ENCODE measurements around the gene ZMYND19.

ZMYND19 gene

DNA sequence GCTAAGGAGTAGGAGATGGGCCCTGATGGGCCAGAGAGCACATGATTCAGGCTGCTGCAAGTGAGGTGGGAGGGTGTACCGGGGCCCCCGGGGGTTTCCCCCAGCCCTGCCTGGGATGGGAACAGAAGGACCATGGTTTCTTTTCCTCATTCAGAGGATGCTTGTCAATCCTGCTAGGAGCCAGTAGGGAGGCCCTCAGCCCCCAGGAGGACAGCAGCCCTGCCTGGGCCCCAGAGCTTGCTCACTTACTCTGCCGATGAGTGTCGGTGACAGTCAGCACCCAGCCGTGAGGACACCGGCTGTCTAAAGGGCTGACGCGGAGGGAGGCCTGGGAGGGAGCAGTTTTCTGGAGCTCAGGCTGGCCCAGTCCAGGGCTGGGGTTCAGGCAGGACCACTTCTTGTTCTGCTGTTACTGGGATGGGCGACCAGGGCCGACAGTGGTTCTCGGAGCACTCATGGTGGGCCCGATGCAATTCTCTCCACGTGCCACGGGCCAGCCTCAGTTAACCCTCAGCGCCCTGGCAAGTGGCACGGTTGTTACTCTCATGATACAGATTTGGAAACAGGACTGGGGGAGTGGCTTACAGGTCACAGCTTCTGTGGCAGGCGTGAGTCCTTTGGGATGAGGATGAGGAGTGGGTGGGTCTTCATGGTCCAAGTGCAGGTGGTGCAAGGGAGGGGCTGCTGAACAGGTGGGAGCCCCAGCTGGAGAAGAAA, 17.0 kb upstream of the ZMYND19 start:
- Histone ChIP-seq H3K79me2 (ENCODE audit: low read length) (peaks cover 21% of the 10 kb centered on the region), H3K27ac (ENCODE audit: low read length) (no peak overlapping the region), H3K9me3 (replicated peaks; ENCODE audit: insufficient read depth, low read length) (no peaks in the 10 kb centered on the region), H3K27me3 (replicated peaks; ENCODE audit: insufficient read depth, low read length) (peaks cover 7% of the 10 kb centered on the region), H3K4me2 (ENCODE audit: low read depth, low read length) (peak overlapping the region; percentile 99; the same call in 1 of the 2 replicates), H3F3A (ENCODE audit: insufficient read depth, low read length) (peaks cover 8% of the 10 kb centered on the region; the same call in 1 of the 2 replicates), H3K9me2 (replicated peaks; ENCODE audit: insufficient read depth, low read length) (no peaks in the 10 kb centered on the region), H3K4me1 (ENCODE audit: low read length) (0 out of 2 replicates have a peak, but pooled peaks cover 4% of the 10 kb centered on the region), H2AFZ (ENCODE audit: low read length) (no peak overlapping the region), H3K4me3 (ENCODE audit: low read length) (no peak overlapping the region), H4K20me1 (ENCODE audit: insufficient read depth, low read length) (no peaks in the 10 kb centered on the region), H3K36me3 (replicated peaks; ENCODE audit: insufficient read depth, low read length) (no peaks in the 10 kb centered on the region), H3K9ac (ENCODE audit: low read length) (no peak overlapping the region)
- no peak for DNase-seq
- no peak for TF ChIP-seq EZH2phosphoT487 (IDR thresholded peaks at IDR 0.05; ENCODE audit: low read length)

DNA sequence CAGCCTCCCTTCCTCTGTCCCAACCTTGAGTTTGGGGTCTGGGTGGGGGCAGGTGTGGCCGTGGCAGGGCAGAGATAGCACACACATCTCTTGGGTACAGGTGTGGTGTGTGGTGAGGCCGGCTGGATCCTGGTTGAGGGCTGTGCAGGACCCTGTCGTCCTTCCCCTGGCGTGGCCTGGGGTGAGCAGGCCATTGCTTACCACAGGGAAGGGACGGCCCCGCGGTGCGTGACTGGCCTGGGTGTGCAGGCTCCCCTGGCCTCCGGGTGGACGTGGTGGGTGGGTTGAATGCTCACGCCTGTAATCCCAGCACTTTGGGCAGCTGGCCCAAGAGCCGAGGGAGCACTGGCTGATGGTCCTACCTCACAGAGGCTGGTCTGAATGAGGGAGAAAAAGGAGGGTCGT, 16.4 kb upstream of the ZMYND19 start:
- Histone ChIP-seq H3K4me2 (ENCODE audit: low read depth, low read length) (peak overlapping the region; percentile 99), H3K36me3 (replicated peaks; ENCODE audit: insufficient read depth, low read length) (no peaks in the 10 kb centered on the region), H3K27me3 (replicated peaks; ENCODE audit: insufficient read depth, low read length) (peaks cover 7% of the 10 kb centered on the region), H3K27ac (ENCODE audit: low read length) (no peak overlapping the region), H3K79me2 (ENCODE audit: low read length) (peaks cover 21% of the 10 kb centered on the region), H3F3A (ENCODE audit: insufficient read depth, low read length) (peaks cover 8% of the 10 kb centered on the region; the same call in 1 of the 2 replicates), H3K4me1 (ENCODE audit: low read length) (0 out of 2 replicates have a peak, but pooled peaks cover 4% of the 10 kb centered on the region), H3K9me2 (replicated peaks; ENCODE audit: insufficient read depth, low read length) (no peaks in the 10 kb centered on the region), H2AFZ (ENCODE audit: low read length) (no peak overlapping the region), H3K9ac (ENCODE audit: low read length) (peak overlapping the region; percentile 62; the same call in 1 of the 2 replicates), H4K20me1 (ENCODE audit: insufficient read depth, low read length) (no peaks in the 10 kb centered on the region), H3K4me3 (ENCODE audit: low read length) (peak overlapping the region; percentile 71), H3K9me3 (replicated peaks; ENCODE audit: insufficient read depth, low read length) (no peaks in the 10 kb centered on the region)
- TF ChIP-seq EZH2 (optimal IDR thresholded peaks at IDR 0.05; ENCODE audit: low read depth, low read length) (no peak), EZH2phosphoT487 (IDR thresholded peaks at IDR 0.05; ENCODE audit: low read length) (no peak)
- TF ChIP-seq, protein P1, sequence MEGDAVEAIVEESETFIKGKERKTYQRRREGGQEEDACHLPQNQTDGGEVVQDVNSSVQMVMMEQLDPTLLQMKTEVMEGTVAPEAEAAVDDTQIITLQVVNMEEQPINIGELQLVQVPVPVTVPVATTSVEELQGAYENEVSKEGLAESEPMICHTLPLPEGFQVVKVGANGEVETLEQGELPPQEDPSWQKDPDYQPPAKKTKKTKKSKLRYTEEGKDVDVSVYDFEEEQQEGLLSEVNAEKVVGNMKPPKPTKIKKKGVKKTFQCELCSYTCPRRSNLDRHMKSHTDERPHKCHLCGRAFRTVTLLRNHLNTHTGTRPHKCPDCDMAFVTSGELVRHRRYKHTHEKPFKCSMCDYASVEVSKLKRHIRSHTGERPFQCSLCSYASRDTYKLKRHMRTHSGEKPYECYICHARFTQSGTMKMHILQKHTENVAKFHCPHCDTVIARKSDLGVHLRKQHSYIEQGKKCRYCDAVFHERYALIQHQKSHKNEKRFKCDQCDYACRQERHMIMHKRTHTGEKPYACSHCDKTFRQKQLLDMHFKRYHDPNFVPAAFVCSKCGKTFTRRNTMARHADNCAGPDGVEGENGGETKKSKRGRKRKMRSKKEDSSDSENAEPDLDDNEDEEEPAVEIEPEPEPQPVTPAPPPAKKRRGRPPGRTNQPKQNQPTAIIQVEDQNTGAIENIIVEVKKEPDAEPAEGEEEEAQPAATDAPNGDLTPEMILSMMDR (IDR thresholded peaks at IDR 0.05; ENCODE audit: low read length) = no peak
- no peak for DNase-seq

DNA sequence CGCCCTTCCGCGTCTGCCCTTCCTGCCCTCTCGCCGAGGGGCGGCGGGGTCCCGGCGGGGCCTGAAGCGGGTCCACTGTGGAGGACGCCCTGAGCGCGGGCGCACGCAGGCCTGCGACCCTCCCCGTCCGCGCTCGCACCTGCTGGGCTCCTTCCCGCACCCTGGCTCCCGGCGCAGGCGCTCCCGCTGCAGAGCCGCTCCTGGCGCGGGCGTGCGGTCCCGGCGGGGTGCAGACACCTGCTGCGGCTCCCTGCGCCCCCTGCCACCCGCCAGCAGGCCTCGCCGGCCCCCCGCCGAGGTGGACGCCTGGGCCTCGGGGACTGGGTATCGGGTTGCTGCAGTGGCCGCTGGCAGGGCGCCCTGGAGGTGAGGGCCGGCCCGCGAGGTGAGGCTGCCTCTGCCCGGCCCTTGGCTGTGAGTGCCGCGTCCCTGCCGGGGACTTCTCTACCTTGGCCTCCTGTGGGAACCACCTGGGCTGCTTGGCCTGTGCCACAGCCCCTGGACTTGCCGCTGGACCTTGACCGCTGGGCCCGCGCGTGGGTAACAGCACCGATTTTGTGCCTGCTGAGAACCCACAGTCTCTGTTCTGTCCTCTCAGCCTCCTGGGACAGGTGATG, 15.8 kb upstream of the ZMYND19 start:
- Histone ChIP-seq H2AFZ (ENCODE audit: low read length) (peak overlapping the region; percentile 58; the same call in 1 of the 2 replicates), H3K27me3 (replicated peaks; ENCODE audit: insufficient read depth, low read length) (peaks cover 7% of the 10 kb centered on the region), H3F3A (ENCODE audit: insufficient read depth, low read length) (peaks cover 8% of the 10 kb centered on the region; the same call in 1 of the 2 replicates), H3K9ac (ENCODE audit: low read length) (peak overlapping the region; percentile 62; the same call in 1 of the 2 replicates), H3K27ac (ENCODE audit: low read length) (peak overlapping the region; percentile 38; the same call in 1 of the 2 replicates), H3K9me2 (replicated peaks; ENCODE audit: insufficient read depth, low read length) (no peaks in the 10 kb centered on the region), H4K20me1 (ENCODE audit: insufficient read depth, low read length) (no peaks in the 10 kb centered on the region), H3K9me3 (replicated peaks; ENCODE audit: insufficient read depth, low read length) (no peaks in the 10 kb centered on the region), H3K36me3 (replicated peaks; ENCODE audit: insufficient read depth, low read length) (no peaks in the 10 kb centered on the region), H3K4me1 (ENCODE audit: low read length) (0 out of 2 replicates have a peak, but pooled peaks cover 4% of the 10 kb centered on the region), H3K79me2 (ENCODE audit: low read length) (peaks cover 21% of the 10 kb centered on the region), H3K4me3 (ENCODE audit: low read length) (peak overlapping the region; percentile 71), H3K4me2 (ENCODE audit: low read depth, low read length) (peak overlapping the region; percentile 99)
- TF ChIP-seq EZH2phosphoT487 (IDR thresholded peaks at IDR 0.05; ENCODE audit: low read length) (no peak), EZH2 (optimal IDR thresholded peaks at IDR 0.05; ENCODE audit: low read depth, low read length) (no peak)
- TF ChIP-seq, protein P1 (IDR thresholded peaks at IDR 0.05; ENCODE audit: low read length) = no peak
- DNase-seq = no peak

All from MM.1S (cell line).